SK-N-SH (cell line): ENCODE data around the gene MALL. TPM values are rescaled to one million over a fixed set of nuclear protein-coding genes. Genes with fewer than 3 reads are reported as not detected.

Experiments used
- CTCF ChIA-PET: fragments of 300-600, 350-600 bp; formaldehyde crosslinking; extraction: SDS; loops from one replicate; lab custom pipeline; 2021; lab: Yijun Ruan, JAX
- POLR2A ChIA-PET: fragments of 350-600 bp; sonication (Branson Sonifier 250); formaldehyde crosslinking; extraction: SDS; loops from one replicate; lab custom pipeline; 2020; ENCODE audit warnings: antibody characterized with exemption, inconsistent platforms; lab: Yijun Ruan, JAX
- DNase-seq: peaks from one replicate; pipeline ENCODE4 v3.0.0; 2012
- H2AFZ ChIP-seq: fragments of 200-600 bp; sonication (generic); 2 replicates; pipeline ENCODE4 v1.8.1; 2016; ENCODE audit warnings: antibody characterized with exemption, mild to moderate bottlenecking, low read depth
- H3F3A ChIP-seq: fragments of 200-600 bp; sonication (generic); replicated peaks from 2 replicates; pipeline ENCODE3; 2016; ENCODE audit warnings: antibody characterized with exemption, mild to moderate bottlenecking; ENCODE audit not compliant: insufficient read depth
- H3K27ac ChIP-seq, 2 experiments: fragments of 200-500 bp in 1 of 2; fragments of 200-600 bp in 1 of 2; sonication (Bioruptor generic) in 1 of 2; sonication (generic), shearing (Covaris generic) in 1 of 2; 2 replicates each; pipeline versions ENCODE4 v1.5.1 to v1.6.1; 2014 to 2016; ENCODE audit warnings: low read depth in 2 of 2, inconsistent platforms in 1 of 2, low read length in 1 of 2, mild to moderate bottlenecking in 1 of 2, mixed read lengths in 1 of 2
- H3K27me3 ChIP-seq: fragments of 200-600 bp; sonication (generic), shearing (Covaris generic); 2 replicates; pipeline ENCODE4 v1.6.1; 2016; ENCODE audit warnings: mixed run types; ENCODE audit not compliant: insufficient read depth
- H3K36me3 ChIP-seq, 2 experiments: fragments of 200-500 bp in 1 of 2; fragments of 200-600 bp in 1 of 2; sonication (Bioruptor generic) in 1 of 2; sonication (generic) in 1 of 2; replicated peaks in 1 of 2; 2 replicates each; pipeline versions ENCODE3 to v1.5.1; 2014 to 2016; ENCODE audit warnings: low read length in 1 of 2, mild to moderate bottlenecking in 1 of 2; ENCODE audit not compliant: insufficient read depth in 2 of 2, control insufficient read depth in 1 of 2
- H3K4me1 ChIP-seq, 2 experiments: fragments of 200-500 bp in 1 of 2; fragments of 200-600 bp in 1 of 2; sonication (Bioruptor generic) in 1 of 2; sonication (generic), shearing (Covaris generic) in 1 of 2; 2 replicates each; pipeline versions ENCODE4 v1.5.1 to v1.6.1; 2014 to 2016; ENCODE audit warnings: low read depth in 1 of 2, low read length in 1 of 2, mixed run types in 1 of 2; ENCODE audit not compliant: insufficient read depth in 2 of 2, control insufficient read depth in 1 of 2
- H3K4me2 ChIP-seq: fragments of 200-600 bp; sonication (generic), shearing (Covaris generic); 2 replicates; pipeline ENCODE4 v1.6.1; 2017; ENCODE audit warnings: mixed run types
- H3K4me3 ChIP-seq, 2 experiments: fragments of 200-500 bp in 1 of 2; fragments of 200-600 bp in 1 of 2; sonication (Bioruptor generic) in 1 of 2; sonication (generic), shearing (Covaris generic) in 1 of 2; 2 replicates each; pipeline versions ENCODE4 v1.5.1 to v1.8.1; 2014 to 2016; ENCODE audit warnings: low read depth in 2 of 2, inconsistent platforms in 1 of 2, low read length in 1 of 2, mild to moderate bottlenecking in 1 of 2, mixed read lengths in 1 of 2, moderate library complexity in 1 of 2
- H3K79me2 ChIP-seq: fragments of 200-600 bp; sonication (generic); 2 replicates; pipeline ENCODE4 v1.8.1; 2017; ENCODE audit warnings: mild to moderate bottlenecking; ENCODE audit not compliant: insufficient read depth
- H3K9ac ChIP-seq: fragments of 200-600 bp; sonication (generic); 2 replicates; pipeline ENCODE4 v1.6.1; 2017; ENCODE audit warnings: mixed run types
- H3K9me2 ChIP-seq: fragments of 200-600 bp; sonication (generic); 2 replicates; pipeline ENCODE4 v1.6.1; 2017; ENCODE audit warnings: mixed run types
- H3K9me3 ChIP-seq: fragments of 200-600 bp; sonication (generic); 2 replicates; pipeline ENCODE4 v1.6.1; 2017; ENCODE audit warnings: mixed run types, mild to moderate bottlenecking, moderate library complexity
- H4K20me1 ChIP-seq: fragments of 200-600 bp; sonication (generic); 2 replicates; pipeline ENCODE4 v1.6.1; 2017; ENCODE audit warnings: mild to moderate bottlenecking, mixed run types; ENCODE audit not compliant: insufficient read depth
- CHD2 ChIP-seq: fragments of 150-350 bp; IDR thresholded peaks from 2 replicates; pipeline ENCODE4 v1.6.1; 2018; ENCODE audit warnings: low read length; ENCODE audit not compliant: partially characterized antibody
- EZH2phosphoT487 ChIP-seq: fragments of 200-600 bp; sonication (generic); IDR thresholded peaks from 2 replicates; pipeline ENCODE4 v1.6.1; 2017; ENCODE audit warnings: low read depth, mixed run types, mild to moderate bottlenecking, antibody characterized with exemption, moderate library complexity, borderline replicate concordance
- FOXJ3 ChIP-seq: sonication (generic); formaldehyde crosslinking; IDR thresholded peaks from 2 replicates; pipeline ENCODE4 v1.5.1; 2020; ENCODE audit warnings: mild to moderate bottlenecking, missing genetic modification reagents
- FOXM1 ChIP-seq: IDR thresholded peaks from 2 replicates; pipeline ENCODE4 v1.4.0; 2012; ENCODE audit warnings: low read depth, mild to moderate bottlenecking
- GABPA ChIP-seq: IDR thresholded peaks from 2 replicates; pipeline ENCODE4 v1.4.0; 2012; ENCODE audit warnings: low read depth, mild to moderate bottlenecking
- PBX3 ChIP-seq: IDR thresholded peaks from 2 replicates; pipeline ENCODE4; 2012
- POLR2AphosphoS5 ChIP-seq: IDR thresholded peaks from 2 replicates; pipeline ENCODE4 v1.6.1; 2012; ENCODE audit warnings: low read depth, low read length
- RFX5 ChIP-seq: IDR thresholded peaks from 2 replicates; pipeline ENCODE4 v1.6.1; 2012; ENCODE audit warnings: mild to moderate bottlenecking, improper control_type of control experiment, low read length
- WGBS: methylation state at CpG from one replicate; pipeline ENCODE4 v1.1.6; 2017; ENCODE audit warnings: low lambda C conversion rate; 5-methylcytosine and 5-hydroxymethylcytosine counted together
- polyA plus RNA-seq, 3 experiments: library from polyadenylated mRNA; depleted of rRNA; stranded (reverse); fragments of >200 nt; gene quantifications; 2 replicates each; pipeline ENCODE4 v1.2.3, GENCODE V29; 2012
- TF ChIP-seq, protein P1 (sequence below): fragments of 150-350 bp; IDR thresholded peaks from 2 replicates; pipeline ENCODE4 v1.6.1; 2017; ENCODE audit warnings: antibody characterized with exemption, low read length, low read depth, borderline replicate concordance

The MALL gene
- polyA plus RNA-seq, 1 of the 3 experiments (the other 2 are of a cell fraction) = 5.2 TPM

GRCh38 chr2:110143982-110144381, 28.4 kb upstream of the MALL start:
- Histone ChIP-seq H3K4me2 (no peak overlapping the region), H3F3A (peaks cover 9% of the 10 kb centered on the region), H3K9ac (no peak overlapping the region), H3K27ac (no peak overlapping the region), H3K36me3 (peaks cover 0 to 10% of the 10 kb centered on the region in 2 experiments), H3K9me2 (no peaks in the 10 kb centered on the region), H4K20me1 (no peaks in the 10 kb centered on the region), H3K9me3 (no peaks in the 10 kb centered on the region), H3K4me1 (peaks cover 0 to 3% of the 10 kb centered on the region in 2 experiments; a peak in 1 of 4 replicates), H3K4me3 (no peak overlapping the region), H2AFZ (no peak overlapping the region), H3K27me3 (no peaks in the 10 kb centered on the region), H3K79me2 (no peaks in the 10 kb centered on the region)
- no peak for DNase-seq
- CTCF ChIA-PET = interaction anchor here (2.8 kb wide), 1 partner anchor 13 kb away, joined by 9 read pairs; no protein-coding TSS in a partner anchor
- TF ChIP-seq POLR2AphosphoS5 (no peak), GABPA (no peak)
- POLR2A ChIA-PET = no interaction called here

- no peaks in the 10 kb centered on the region for H4K20me1 ChIP-seq
- no peak for TF ChIP-seq POLR2AphosphoS5
- no peak for TF ChIP-seq EZH2phosphoT487
- TF ChIP-seq FOXM1 = no peak
- no peak for TF ChIP-seq CHD2
- TF ChIP-seq FOXJ3 (CRISPR knock-in tag) = no peak
- TF ChIP-seq GABPA = no peak
- no peak for TF ChIP-seq PBX3
- TF ChIP-seq, all 33 proteins: peak for 0
- WGBS = 100% methylated on average over 1 of the region's 1 CpG
- Histone ChIP-seq H3K36me3 (peaks cover 0 to 4% of the 10 kb centered on the region in 2 experiments), H2AFZ (no peak overlapping the region), H3K79me2 (no peaks in the 10 kb centered on the region), H3K9me3 (no peaks in the 10 kb centered on the region), H3K4me1 (no peaks in the 10 kb centered on the region), H3K4me3 (no peak overlapping the region), H3F3A (no peaks in the 10 kb centered on the region), H3K9me2 (no peaks in the 10 kb centered on the region), H3K27ac (no peak overlapping the region), H3K4me2 (no peak overlapping the region), H3K9ac (no peak overlapping the region), H3K27me3 (no peaks in the 10 kb centered on the region)
- no peak for DNase-seq
- ChIA-PET CTCF (interaction anchor here (1.2 to 2.4 kb wide), 2 partner anchors 17 to 25 kb away, joined by 3 to 9 read pairs; partner anchors contain the start of gene MALL), POLR2A (no interaction called here)
These were observed 24.8 kb upstream of the MALL start for GRCh38 chr2:110140401-110140800.

- Histone ChIP-seq H3K9me3 (peaks cover 15% of the 10 kb centered on the region; the same call in 1 of the 2 replicates), H2AFZ (no peak overlapping the region), H4K20me1 (no peaks in the 10 kb centered on the region), H3K36me3 (peaks cover 0 to 28% of the 10 kb centered on the region in 2 experiments), H3F3A (peaks cover 4% of the 10 kb centered on the region), H3K27ac (no peak overlapping the region), H3K4me3 (no peak overlapping the region), H3K9ac (no peak overlapping the region), H3K4me1 (no peaks in the 10 kb centered on the region), H3K27me3 (no peaks in the 10 kb centered on the region), H3K9me2 (no peaks in the 10 kb centered on the region), H3K79me2 (no peaks in the 10 kb centered on the region), H3K4me2 (no peak overlapping the region)
- no peak for DNase-seq
- ChIA-PET POLR2A (no interaction called here), CTCF (no interaction called here)
- TF ChIP-seq FOXJ3 (CRISPR knock-in tag) (no peak), RFX5 (no peak)
- TF ChIP-seq, protein P1, sequence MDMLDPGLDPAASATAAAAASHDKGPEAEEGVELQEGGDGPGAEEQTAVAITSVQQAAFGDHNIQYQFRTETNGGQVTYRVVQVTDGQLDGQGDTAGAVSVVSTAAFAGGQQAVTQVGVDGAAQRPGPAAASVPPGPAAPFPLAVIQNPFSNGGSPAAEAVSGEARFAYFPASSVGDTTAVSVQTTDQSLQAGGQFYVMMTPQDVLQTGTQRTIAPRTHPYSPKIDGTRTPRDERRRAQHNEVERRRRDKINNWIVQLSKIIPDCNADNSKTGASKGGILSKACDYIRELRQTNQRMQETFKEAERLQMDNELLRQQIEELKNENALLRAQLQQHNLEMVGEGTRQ = no peak
These were observed 18.4 kb upstream of the MALL start for GRCh38 chr2:110134025-110134424.
